Keratinocyte (primary cell): ENCODE results near the gene CREG1.

ENCODE experiments used
- EZH2 ChIP-seq: IDR thresholded peaks from one replicate; pipeline ENCODE4 v1.6.1; 2012; ENCODE audit warnings: inconsistent platforms, mild to moderate bottlenecking, low read length, moderate library complexity
- TF ChIP-seq, protein P1 (sequence below), 3 experiments: IDR thresholded peaks in 1 of 3; conservative IDR thresholded peaks in 1 of 3; optimal IDR thresholded peaks in 1 of 3; 2 replicates in 2 of 3; 3 replicates in 1 of 3; pipeline versions ENCODE3 to v1.5.1; 2011; ENCODE audit warnings: low read length in 3 of 3, mild to moderate bottlenecking in 3 of 3, moderate library complexity in 2 of 3, control low read depth in 1 of 3, inconsistent platforms in 1 of 3; ENCODE audit not compliant: insufficient read depth in 2 of 3; ENCODE audit errors: extremely low read depth in 1 of 3

GRCh38 chr1:167499106-167499505 lies 54.5 kb downstream of the CREG1 start:
- TF ChIP-seq, protein P1, sequence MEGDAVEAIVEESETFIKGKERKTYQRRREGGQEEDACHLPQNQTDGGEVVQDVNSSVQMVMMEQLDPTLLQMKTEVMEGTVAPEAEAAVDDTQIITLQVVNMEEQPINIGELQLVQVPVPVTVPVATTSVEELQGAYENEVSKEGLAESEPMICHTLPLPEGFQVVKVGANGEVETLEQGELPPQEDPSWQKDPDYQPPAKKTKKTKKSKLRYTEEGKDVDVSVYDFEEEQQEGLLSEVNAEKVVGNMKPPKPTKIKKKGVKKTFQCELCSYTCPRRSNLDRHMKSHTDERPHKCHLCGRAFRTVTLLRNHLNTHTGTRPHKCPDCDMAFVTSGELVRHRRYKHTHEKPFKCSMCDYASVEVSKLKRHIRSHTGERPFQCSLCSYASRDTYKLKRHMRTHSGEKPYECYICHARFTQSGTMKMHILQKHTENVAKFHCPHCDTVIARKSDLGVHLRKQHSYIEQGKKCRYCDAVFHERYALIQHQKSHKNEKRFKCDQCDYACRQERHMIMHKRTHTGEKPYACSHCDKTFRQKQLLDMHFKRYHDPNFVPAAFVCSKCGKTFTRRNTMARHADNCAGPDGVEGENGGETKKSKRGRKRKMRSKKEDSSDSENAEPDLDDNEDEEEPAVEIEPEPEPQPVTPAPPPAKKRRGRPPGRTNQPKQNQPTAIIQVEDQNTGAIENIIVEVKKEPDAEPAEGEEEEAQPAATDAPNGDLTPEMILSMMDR (optimal IDR thresholded peaks at IDR 0.05 in 1 of 3, IDR thresholded peaks at IDR 0.05 in 1 of 3, conservative IDR thresholded peaks at IDR 0.05 in 1 of 3; ENCODE audit: extremely low read depth in 1 of 3, insufficient read depth in 2 of 3, low read length in 3 of 3), result no peak
- TF ChIP-seq EZH2, result no peak
